ENCODE data around the gene OR2D2.

DNA sequence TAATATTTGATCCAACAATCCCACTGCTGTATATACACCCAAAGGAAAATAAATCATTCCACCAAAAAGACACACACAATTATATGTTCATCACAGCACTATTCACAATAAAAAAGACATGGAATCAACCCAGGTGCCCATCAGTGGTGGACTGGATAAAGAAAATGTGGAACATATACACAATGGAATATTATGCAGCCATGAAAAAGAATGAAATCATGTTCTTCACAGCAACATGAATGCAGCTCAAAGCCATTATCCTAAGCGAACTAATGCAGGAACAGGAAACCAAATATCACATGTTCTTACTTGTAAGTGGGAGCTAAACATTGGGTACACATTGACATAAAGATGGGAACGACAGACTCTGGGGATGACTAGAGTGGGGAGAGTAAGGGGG, 27.4 kb upstream of the OR2D2 start:
- TF ChIP-seq, protein P1, sequence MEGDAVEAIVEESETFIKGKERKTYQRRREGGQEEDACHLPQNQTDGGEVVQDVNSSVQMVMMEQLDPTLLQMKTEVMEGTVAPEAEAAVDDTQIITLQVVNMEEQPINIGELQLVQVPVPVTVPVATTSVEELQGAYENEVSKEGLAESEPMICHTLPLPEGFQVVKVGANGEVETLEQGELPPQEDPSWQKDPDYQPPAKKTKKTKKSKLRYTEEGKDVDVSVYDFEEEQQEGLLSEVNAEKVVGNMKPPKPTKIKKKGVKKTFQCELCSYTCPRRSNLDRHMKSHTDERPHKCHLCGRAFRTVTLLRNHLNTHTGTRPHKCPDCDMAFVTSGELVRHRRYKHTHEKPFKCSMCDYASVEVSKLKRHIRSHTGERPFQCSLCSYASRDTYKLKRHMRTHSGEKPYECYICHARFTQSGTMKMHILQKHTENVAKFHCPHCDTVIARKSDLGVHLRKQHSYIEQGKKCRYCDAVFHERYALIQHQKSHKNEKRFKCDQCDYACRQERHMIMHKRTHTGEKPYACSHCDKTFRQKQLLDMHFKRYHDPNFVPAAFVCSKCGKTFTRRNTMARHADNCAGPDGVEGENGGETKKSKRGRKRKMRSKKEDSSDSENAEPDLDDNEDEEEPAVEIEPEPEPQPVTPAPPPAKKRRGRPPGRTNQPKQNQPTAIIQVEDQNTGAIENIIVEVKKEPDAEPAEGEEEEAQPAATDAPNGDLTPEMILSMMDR (IDR thresholded peaks at IDR 0.05), result no peak
- no peak for TF ChIP-seq POLR2A (IDR thresholded peaks at IDR 0.05; ENCODE audit: low read depth)
- TF ChIP-seq POLR2AphosphoS5 (IDR thresholded peaks at IDR 0.05), result no peak
